OCI-LY1 (cell line): ENCODE measurements around the gene RSPH1.

Source experiments
- H2AFZ ChIP-seq: fragments of 200-600 bp; sonication (generic), shearing (Covaris generic); 2 replicates; pipeline ENCODE4 v1.6.0; 2014; ENCODE audit warnings: antibody characterized with exemption, mild to moderate bottlenecking, low read length
- H3F3A ChIP-seq: fragments of 200-600 bp; sonication (generic), shearing (Covaris generic); 2 replicates; pipeline ENCODE4 v1.6.0; 2014; ENCODE audit warnings: mild to moderate bottlenecking, antibody characterized with exemption, low read length, moderate library complexity; ENCODE audit not compliant: insufficient read depth
- H3K27ac ChIP-seq: fragments of 200-600 bp; sonication (generic); 2 replicates; pipeline ENCODE4 v1.5.1; 2014; ENCODE audit warnings: low read length, mixed run types, mild to moderate bottlenecking, low read depth; ENCODE audit not compliant: poor library complexity, severe bottlenecking
- H3K27me3 ChIP-seq: fragments of 200-600 bp; sonication (generic); 2 replicates; pipeline ENCODE4 v1.6.0; 2014; ENCODE audit warnings: antibody characterized with exemption, mild to moderate bottlenecking, low read length, moderate library complexity; ENCODE audit not compliant: insufficient read depth
- H3K36me3 ChIP-seq: fragments of 200-600 bp; sonication (generic); 2 replicates; pipeline ENCODE4 v1.6.1; 2014; ENCODE audit warnings: mild to moderate bottlenecking, antibody characterized with exemption, low read length, moderate library complexity, mixed read lengths; ENCODE audit not compliant: insufficient read depth
- H3K4me1 ChIP-seq: fragments of 200-600 bp; sonication (generic); 2 replicates; pipeline ENCODE4 v1.5.1; 2014; ENCODE audit warnings: mild to moderate bottlenecking, low read length, moderate library complexity; ENCODE audit not compliant: insufficient read depth, severe bottlenecking
- H3K4me2 ChIP-seq: fragments of 200-600 bp; sonication (generic), shearing (Covaris generic); 2 replicates; pipeline ENCODE4 v1.6.1; 2014; ENCODE audit warnings: low read length
- H3K4me3 ChIP-seq: fragments of 200-600 bp; sonication (generic); 2 replicates; pipeline ENCODE4 v1.5.1; 2014; ENCODE audit warnings: low read length, low read depth, mild to moderate bottlenecking, mixed read lengths; ENCODE audit not compliant: poor library complexity, severe bottlenecking
- H3K79me2 ChIP-seq: fragments of 200-600 bp; shearing (Covaris generic); 2 replicates; pipeline ENCODE4 v1.6.1; 2016; ENCODE audit warnings: mixed run types, low read length, mixed read lengths; ENCODE audit not compliant: insufficient read depth
- H3K9ac ChIP-seq: fragments of 200-600 bp; sonication (generic), shearing (Covaris generic); 2 replicates; pipeline ENCODE4 v1.6.1; 2014; ENCODE audit warnings: mild to moderate bottlenecking, low read length, mixed read lengths
- H3K9me2 ChIP-seq: fragments of 200-600 bp; sonication (generic), shearing (Covaris generic); 2 replicates; pipeline ENCODE4 v1.6.1; 2014; ENCODE audit warnings: low read depth, mild to moderate bottlenecking, low read length, mixed read lengths
- H3K9me3 ChIP-seq: fragments of 200-600 bp; shearing (Covaris generic); 2 replicates; pipeline ENCODE4 v1.6.1; 2014; ENCODE audit warnings: low read length, mixed read lengths
- H4K20me1 ChIP-seq: fragments of 200-600 bp; sonication (generic), shearing (Covaris generic); 2 replicates; pipeline ENCODE4 v1.6.0; 2016; ENCODE audit warnings: mild to moderate bottlenecking, low read length; ENCODE audit not compliant: insufficient read depth
- EZH2 ChIP-seq: fragments of 200-600 bp; sonication (generic), shearing (Covaris generic); IDR thresholded peaks from 2 replicates; pipeline ENCODE4 v1.8.0; 2017; ENCODE audit warnings: borderline replicate concordance, mixed run types, mild to moderate bottlenecking, antibody characterized with exemption, low read length, moderate library complexity, mixed read lengths
- TF ChIP-seq, protein P1 (sequence below): fragments of 200-600 bp; sonication (generic), shearing (Covaris generic); IDR thresholded peaks from 2 replicates; pipeline ENCODE4 v1.5.1; 2017; ENCODE audit warnings: mild to moderate bottlenecking, antibody characterized with exemption, low read length, moderate library complexity, mixed read lengths

Gene RSPH1

DNA sequence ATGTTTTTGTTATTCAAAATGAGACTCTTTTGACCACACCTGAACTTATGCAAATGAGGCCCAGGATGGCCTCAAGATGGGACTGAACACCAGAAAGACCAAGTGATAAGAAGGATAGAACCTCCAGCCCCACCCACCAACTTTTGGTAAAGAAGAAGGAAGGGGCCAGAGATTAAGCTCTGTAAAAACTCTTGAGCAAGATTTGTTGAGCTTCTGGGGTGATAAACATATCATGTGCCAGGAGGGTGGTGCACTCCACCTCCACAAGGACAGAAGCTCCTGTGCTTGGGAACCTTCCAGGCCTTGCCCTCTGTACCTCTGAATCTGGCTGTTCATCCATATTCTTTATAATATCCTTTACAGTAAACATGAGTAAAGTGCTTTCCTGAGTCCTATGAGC is 5.3 kb downstream of the RSPH1 start:
- no peaks in the 10 kb centered on the region for H3K9me2 ChIP-seq
- TF ChIP-seq EZH2 = no peak
- TF ChIP-seq, protein P1, sequence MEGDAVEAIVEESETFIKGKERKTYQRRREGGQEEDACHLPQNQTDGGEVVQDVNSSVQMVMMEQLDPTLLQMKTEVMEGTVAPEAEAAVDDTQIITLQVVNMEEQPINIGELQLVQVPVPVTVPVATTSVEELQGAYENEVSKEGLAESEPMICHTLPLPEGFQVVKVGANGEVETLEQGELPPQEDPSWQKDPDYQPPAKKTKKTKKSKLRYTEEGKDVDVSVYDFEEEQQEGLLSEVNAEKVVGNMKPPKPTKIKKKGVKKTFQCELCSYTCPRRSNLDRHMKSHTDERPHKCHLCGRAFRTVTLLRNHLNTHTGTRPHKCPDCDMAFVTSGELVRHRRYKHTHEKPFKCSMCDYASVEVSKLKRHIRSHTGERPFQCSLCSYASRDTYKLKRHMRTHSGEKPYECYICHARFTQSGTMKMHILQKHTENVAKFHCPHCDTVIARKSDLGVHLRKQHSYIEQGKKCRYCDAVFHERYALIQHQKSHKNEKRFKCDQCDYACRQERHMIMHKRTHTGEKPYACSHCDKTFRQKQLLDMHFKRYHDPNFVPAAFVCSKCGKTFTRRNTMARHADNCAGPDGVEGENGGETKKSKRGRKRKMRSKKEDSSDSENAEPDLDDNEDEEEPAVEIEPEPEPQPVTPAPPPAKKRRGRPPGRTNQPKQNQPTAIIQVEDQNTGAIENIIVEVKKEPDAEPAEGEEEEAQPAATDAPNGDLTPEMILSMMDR = no peak
- no peak overlapping the region for H3K27ac ChIP-seq
- H3K9me3 ChIP-seq = no peaks in the 10 kb centered on the region
- no peak overlapping the region for H3K4me3 ChIP-seq
- H4K20me1 ChIP-seq = no peaks in the 10 kb centered on the region
- H3K36me3 ChIP-seq = no peaks in the 10 kb centered on the region
- peaks cover 17% of the 10 kb centered on the region; the same call in 1 of the 2 replicates for H3K27me3 ChIP-seq
- no peaks in the 10 kb centered on the region for H3K79me2 ChIP-seq
- H3K4me2 ChIP-seq = no peak overlapping the region
- peaks cover 3% of the 10 kb centered on the region for H3K4me1 ChIP-seq
- no peak overlapping the region for H3K9ac ChIP-seq
- no peak overlapping the region for H2AFZ ChIP-seq
- no peaks in the 10 kb centered on the region for H3F3A ChIP-seq

DNA sequence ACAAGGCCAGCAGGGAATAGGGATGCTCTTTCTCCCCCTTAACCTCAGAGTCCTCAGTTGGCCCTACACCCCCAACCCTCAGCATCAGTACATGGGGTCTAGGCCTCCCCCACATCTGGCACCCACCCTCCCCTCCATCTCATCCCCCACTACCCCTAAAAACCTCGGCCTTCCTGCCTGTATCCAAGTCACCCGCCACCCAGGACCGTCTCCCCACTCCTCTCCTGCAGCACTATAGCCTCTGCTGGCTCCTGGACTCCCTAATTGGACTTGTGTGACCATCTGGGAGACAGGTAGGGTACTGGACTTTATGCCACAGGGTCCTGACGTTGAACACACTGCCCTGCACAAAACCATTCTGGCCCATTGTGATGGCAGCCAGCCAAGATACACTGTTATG is 6.0 kb downstream of the RSPH1 start:
- no peak overlapping the region for H3K4me3 ChIP-seq
- no peaks in the 10 kb centered on the region for H4K20me1 ChIP-seq
- TF ChIP-seq, protein P1 = no peak
- TF ChIP-seq EZH2 = no peak
- no peaks in the 10 kb centered on the region for H3F3A ChIP-seq
- no peaks in the 10 kb centered on the region for H3K9me3 ChIP-seq
- no peaks in the 10 kb centered on the region for H3K36me3 ChIP-seq
- peaks cover 13% of the 10 kb centered on the region; the same call in 1 of the 2 replicates for H3K27me3 ChIP-seq
- no peaks in the 10 kb centered on the region for H3K9me2 ChIP-seq
- no peak overlapping the region for H3K4me2 ChIP-seq
- H3K27ac ChIP-seq = no peak overlapping the region
- H2AFZ ChIP-seq = no peak overlapping the region
- H3K4me1 ChIP-seq = no peaks in the 10 kb centered on the region
- no peak overlapping the region for H3K9ac ChIP-seq
- H3K79me2 ChIP-seq = no peaks in the 10 kb centered on the region

DNA sequence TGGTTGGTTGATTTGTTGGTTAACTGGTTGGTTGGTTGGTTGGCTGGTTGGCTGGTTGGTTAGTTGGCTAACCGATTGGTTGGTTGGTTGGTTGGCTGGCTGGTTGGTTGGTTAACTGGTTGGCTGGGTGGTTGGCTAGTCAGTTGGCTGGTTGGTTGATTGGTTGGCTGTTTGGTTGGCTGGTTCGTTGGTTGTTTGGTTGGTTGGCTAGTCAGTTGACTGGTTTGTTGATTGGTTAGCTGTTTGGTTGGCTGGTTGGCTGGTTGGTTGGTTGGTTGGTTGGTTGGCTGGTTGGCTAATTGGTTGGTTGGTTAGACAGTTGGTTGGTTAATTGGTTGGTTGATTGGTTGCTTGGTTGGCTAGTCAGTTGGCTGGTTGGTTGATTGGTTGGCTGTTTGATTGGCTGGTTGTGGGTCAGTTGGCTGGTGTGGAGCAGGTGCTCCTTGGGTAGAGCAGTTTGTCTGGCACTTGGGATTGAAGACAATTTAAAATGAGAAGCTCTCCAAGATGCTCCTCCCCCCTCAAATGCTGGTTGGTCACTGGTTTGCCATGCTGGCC is 6.9 kb downstream of the RSPH1 start:
- no peak overlapping the region for H2AFZ ChIP-seq
- H3K36me3 ChIP-seq = no peaks in the 10 kb centered on the region
- H3K4me1 ChIP-seq = no peaks in the 10 kb centered on the region
- no peaks in the 10 kb centered on the region for H4K20me1 ChIP-seq
- H3K9me3 ChIP-seq = no peaks in the 10 kb centered on the region
- H3K27ac ChIP-seq = no peak overlapping the region
- H3K9me2 ChIP-seq = no peaks in the 10 kb centered on the region
- TF ChIP-seq, protein P1 = no peak
- no peak for TF ChIP-seq EZH2
- no peak overlapping the region for H3K4me2 ChIP-seq
- no peaks in the 10 kb centered on the region for H3K79me2 ChIP-seq
- no peak overlapping the region for H3K4me3 ChIP-seq
- H3K9ac ChIP-seq = no peak overlapping the region
- no peaks in the 10 kb centered on the region for H3F3A ChIP-seq
- H3K27me3 ChIP-seq = peaks cover 13% of the 10 kb centered on the region; the same call in 1 of the 2 replicates
